ENCODE measurements around the gene SLC39A3.

Gene SLC39A3

DNA sequence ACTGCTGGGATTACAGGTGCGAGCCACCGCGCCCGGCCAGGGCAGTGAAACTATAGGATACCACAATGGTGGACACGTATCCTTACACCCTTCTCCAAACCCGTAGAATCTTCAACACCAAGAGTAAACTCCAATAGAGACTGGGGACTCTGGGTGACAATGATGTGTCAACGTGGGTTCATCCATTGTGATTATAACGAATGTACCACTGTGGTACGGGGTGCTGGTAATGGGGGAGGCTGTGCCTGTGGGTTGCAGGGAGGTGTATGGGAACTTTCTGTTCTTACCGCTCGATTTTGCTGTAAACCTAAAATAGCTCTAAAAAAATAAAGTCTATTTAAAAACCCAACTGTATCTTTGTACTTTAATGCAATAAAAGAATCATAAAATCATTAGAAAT lies 49.0 kb downstream of the SLC39A3 start:
- no peak for DNase-seq (ENCODE audit: low read depth in 2 of 2)

DNA sequence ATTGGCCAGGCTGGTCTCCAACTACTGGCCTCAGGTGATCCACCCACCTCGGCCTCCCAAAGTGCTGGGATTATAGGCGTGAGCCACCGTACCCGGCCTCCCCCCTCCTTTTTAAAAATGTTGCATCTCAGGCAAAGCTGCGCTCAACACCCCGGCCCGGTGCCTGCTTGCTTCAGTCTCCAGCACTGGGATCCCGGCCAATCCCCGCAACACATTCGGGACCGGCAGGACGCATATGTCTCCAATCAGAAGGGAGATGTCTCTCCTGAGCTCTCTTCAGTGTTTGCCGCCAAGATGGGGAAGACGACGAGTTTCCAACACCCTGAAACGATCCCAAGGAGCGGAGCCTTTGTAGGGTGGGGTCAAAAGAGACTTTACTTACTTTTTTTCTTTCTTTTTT lies 53.5 kb downstream of the SLC39A3 start:
- no peak for DNase-seq (ENCODE audit: low read depth in 2 of 2)
- no peak overlapping the region for H3K4me3 ChIP-seq (replicated peaks in 1 of 2; ENCODE audit: low read depth in 2 of 2, low read length in 2 of 2)
- TF ChIP-seq, protein P1, sequence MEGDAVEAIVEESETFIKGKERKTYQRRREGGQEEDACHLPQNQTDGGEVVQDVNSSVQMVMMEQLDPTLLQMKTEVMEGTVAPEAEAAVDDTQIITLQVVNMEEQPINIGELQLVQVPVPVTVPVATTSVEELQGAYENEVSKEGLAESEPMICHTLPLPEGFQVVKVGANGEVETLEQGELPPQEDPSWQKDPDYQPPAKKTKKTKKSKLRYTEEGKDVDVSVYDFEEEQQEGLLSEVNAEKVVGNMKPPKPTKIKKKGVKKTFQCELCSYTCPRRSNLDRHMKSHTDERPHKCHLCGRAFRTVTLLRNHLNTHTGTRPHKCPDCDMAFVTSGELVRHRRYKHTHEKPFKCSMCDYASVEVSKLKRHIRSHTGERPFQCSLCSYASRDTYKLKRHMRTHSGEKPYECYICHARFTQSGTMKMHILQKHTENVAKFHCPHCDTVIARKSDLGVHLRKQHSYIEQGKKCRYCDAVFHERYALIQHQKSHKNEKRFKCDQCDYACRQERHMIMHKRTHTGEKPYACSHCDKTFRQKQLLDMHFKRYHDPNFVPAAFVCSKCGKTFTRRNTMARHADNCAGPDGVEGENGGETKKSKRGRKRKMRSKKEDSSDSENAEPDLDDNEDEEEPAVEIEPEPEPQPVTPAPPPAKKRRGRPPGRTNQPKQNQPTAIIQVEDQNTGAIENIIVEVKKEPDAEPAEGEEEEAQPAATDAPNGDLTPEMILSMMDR (IDR thresholded peaks at IDR 0.05; ENCODE audit: low read depth, low read length) = no peak

More for the DNA sequence above, 49.0 kb downstream of the SLC39A3 start:
- TF ChIP-seq, protein P1 (IDR thresholded peaks at IDR 0.05; ENCODE audit: low read depth, low read length) = no peak
- no peak overlapping the region for H3K4me3 ChIP-seq (replicated peaks in 1 of 2; ENCODE audit: low read depth in 2 of 2, low read length in 2 of 2)

DNA sequence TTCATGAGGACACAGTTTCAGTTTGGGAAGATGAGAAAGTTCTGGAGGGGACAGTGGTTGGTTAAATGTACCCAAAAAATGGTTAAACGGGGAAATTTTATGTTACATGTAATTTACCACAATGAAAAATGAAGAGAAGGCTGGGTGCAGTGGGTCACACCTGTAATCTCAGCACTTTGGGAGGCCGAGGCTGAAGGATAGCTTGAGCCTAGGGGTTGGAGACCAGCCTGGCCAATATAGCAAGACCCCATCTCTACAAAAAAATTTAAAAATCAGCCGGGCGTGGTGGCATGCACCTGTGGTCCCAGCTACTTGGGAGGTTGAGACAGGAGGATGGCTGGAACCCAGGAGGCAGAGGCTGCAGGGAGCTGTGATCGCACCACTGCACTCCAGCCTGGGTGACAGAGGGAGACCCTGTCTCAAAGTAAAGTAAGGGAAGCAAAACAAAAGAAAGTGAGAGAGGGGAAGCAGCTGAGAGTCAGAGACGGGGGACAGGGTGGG lies 54.6 kb downstream of the SLC39A3 start:
- no peak overlapping the region for H3K4me3 ChIP-seq (replicated peaks in 1 of 2; ENCODE audit: low read depth in 2 of 2, low read length in 2 of 2)
- TF ChIP-seq, protein P1 (IDR thresholded peaks at IDR 0.05; ENCODE audit: low read depth, low read length) = no peak
- DNase-seq (ENCODE audit: low read depth in 2 of 2) = no peak

- H3K4me3 ChIP-seq (replicated peaks in 1 of 2; ENCODE audit: low read depth in 2 of 2, low read length in 2 of 2) = no peak overlapping the region
- DNase-seq (ENCODE audit: low read depth in 2 of 2) = no peak
- TF ChIP-seq, protein P1 (IDR thresholded peaks at IDR 0.05; ENCODE audit: low read depth, low read length) = no peak
These were observed 56.3 kb downstream of the SLC39A3 start for GRCh38 chr19:2683430-2684003.
